ENCODE data around the gene NR3C1.

The NR3C1 gene

GRCh38 chr5:143379606-143380005, 23.9 kb downstream of the NR3C1 start:
- H3K36me3 Mint-ChIP-seq (ENCODE audit: low read depth), result peaks cover 25% of the 10 kb centered on the region
- TF ChIP-seq CTCF (IDR thresholded peaks at IDR 0.05; ENCODE audit: unreplicated experiment in 3 of 3), result no peak
- H3K4me1 Mint-ChIP-seq, result peaks cover 6% of the 10 kb centered on the region
- H3K9me3 Mint-ChIP-seq, result peaks cover 27% of the 10 kb centered on the region
- no peak overlapping the region for H3K4me3 Mint-ChIP-seq
- no peaks in the 10 kb centered on the region for H3K27me3 Mint-ChIP-seq (ENCODE audit: low read depth)
- no peak overlapping the region for H3K27ac Mint-ChIP-seq

GRCh38 chr5:143376911-143377813, 26.3 kb downstream of the NR3C1 start:
- H3K4me3 Mint-ChIP-seq, result no peak overlapping the region
- peaks cover 12% of the 10 kb centered on the region for H3K9me3 Mint-ChIP-seq
- TF ChIP-seq CTCF (IDR thresholded peaks at IDR 0.05; ENCODE audit: unreplicated experiment in 3 of 3), result no peak
- H3K27ac Mint-ChIP-seq, result no peak overlapping the region
- H3K27me3 Mint-ChIP-seq (ENCODE audit: low read depth), result no peaks in the 10 kb centered on the region
- H3K36me3 Mint-ChIP-seq (ENCODE audit: low read depth), result peaks cover 12% of the 10 kb centered on the region
- H3K4me1 Mint-ChIP-seq, result peaks cover 16% of the 10 kb centered on the region

GRCh38 chr5:143376195-143376779, 27.2 kb downstream of the NR3C1 start:
- Mint-ChIP-seq H3K27ac (no peak overlapping the region), H3K27me3 (ENCODE audit: low read depth) (no peaks in the 10 kb centered on the region), H3K4me1 (peaks cover 21% of the 10 kb centered on the region)

GRCh38 chr5:143374496-143375217, 28.8 kb downstream of the NR3C1 start:
- no peak overlapping the region for H3K4me3 Mint-ChIP-seq
- H3K27me3 Mint-ChIP-seq (ENCODE audit: low read depth), result no peaks in the 10 kb centered on the region
- no peak for TF ChIP-seq CTCF (IDR thresholded peaks at IDR 0.05; ENCODE audit: unreplicated experiment in 3 of 3)
- no peak overlapping the region for H3K27ac Mint-ChIP-seq
- no peaks in the 10 kb centered on the region for H3K36me3 Mint-ChIP-seq (ENCODE audit: low read depth)
- H3K4me1 Mint-ChIP-seq, result peaks cover 21% of the 10 kb centered on the region
- H3K9me3 Mint-ChIP-seq, result no peaks in the 10 kb centered on the region

More at GRCh38 chr5:143376195-143376779, 27.2 kb downstream of the NR3C1 start:
- H3K36me3 Mint-ChIP-seq (ENCODE audit: low read depth), result peaks cover 6% of the 10 kb centered on the region
- no peak for TF ChIP-seq CTCF (IDR thresholded peaks at IDR 0.05; ENCODE audit: unreplicated experiment in 3 of 3)
- H3K4me3 Mint-ChIP-seq, result no peak overlapping the region
- H3K9me3 Mint-ChIP-seq, result peaks cover 5% of the 10 kb centered on the region

GRCh38 chr5:143373076-143373475, 30.4 kb downstream of the NR3C1 start:
- no peak overlapping the region for H3K4me3 Mint-ChIP-seq
- H3K9me3 Mint-ChIP-seq, result peaks cover 4% of the 10 kb centered on the region

More at GRCh38 chr5:143373076-143373475, 30.4 kb downstream of the NR3C1 start:
- no peak for TF ChIP-seq CTCF (IDR thresholded peaks at IDR 0.05; ENCODE audit: unreplicated experiment in 3 of 3)
- no peaks in the 10 kb centered on the region for H3K27me3 Mint-ChIP-seq (ENCODE audit: low read depth)
- peaks cover 10% of the 10 kb centered on the region for H3K36me3 Mint-ChIP-seq (ENCODE audit: low read depth)
- H3K27ac Mint-ChIP-seq, result peak overlapping the region in 2 of 3 experiments; percentile 25 to 49
- H3K4me1 Mint-ChIP-seq, result peaks cover 21% of the 10 kb centered on the region
